GM19035 (cell line): ENCODE data around the gene DNAJC22.

Source experiments
- ATAC-seq: cut with Tn5 transposase; IDR thresholded peaks from one replicate; pipeline ENCODE4 v1.9.1; 2021; ENCODE audit not compliant: unreplicated experiment

DNAJC22 gene

DNA sequence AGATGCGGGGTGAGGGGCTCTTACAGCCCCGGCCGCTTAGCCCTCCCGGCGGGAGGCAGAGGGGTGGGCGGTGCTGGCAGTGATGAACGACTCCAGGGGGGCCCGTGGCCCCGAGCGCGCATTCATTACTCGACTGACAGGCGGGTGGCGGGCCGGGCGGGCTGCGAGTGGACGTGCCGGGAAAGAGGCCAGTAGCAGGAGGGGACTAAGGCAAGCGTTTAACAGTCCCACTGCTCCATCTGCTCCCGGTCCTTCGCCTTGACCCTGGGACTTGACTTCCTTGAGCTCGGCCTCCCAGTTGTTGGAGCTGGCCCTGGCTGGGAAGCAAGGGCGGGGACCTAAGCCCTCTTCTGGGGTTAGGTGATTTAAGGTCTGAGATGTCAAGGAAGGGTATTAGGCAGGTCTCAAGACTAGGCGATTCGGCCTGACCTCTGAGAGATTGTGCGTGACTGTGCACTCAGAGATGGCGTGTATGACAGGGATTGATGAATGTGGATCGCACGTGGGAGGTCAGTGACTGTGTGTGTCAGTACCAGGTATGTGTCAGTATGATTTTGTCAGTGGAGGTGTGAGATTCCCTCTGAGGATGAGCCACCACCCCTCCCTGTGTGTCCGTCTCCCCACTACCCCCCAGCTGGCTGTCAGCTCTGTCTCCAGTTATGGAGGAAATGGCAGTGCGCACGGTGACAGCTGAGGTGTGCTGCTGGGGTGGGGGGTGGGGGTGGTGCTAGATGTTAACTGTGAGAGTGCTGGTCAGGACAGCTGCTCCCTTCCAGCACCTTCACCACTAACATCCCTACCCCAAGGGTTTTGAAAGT, 3.6 kb upstream of the DNAJC22 start:
- ATAC-seq = no peak

DNA sequence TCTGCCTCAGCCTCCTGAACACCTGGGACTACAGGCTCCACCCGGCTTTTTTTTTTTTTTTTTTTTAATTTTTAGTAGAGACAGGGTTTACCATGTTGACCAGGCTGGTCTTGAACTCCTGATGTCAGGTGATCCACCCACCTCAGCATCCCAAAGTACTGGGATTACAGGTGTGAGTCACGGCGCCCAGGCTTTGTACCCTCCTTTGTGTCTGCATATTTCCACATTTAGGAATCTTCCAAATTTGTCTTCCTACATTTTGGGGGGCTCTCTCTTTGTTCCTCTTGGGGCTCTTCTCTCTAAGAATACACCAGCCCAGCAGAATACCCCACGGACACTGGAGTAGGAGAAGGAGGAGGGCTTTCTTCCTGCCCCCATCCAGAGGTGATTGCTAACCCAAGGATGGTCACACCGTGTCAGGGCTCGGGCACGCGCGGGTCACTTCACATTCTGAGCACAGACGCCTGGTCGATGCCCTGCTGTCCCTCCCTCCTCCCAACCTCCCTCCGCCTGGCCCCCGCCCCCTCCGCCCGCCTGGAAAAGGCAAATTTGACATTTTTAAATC, 2.1 kb upstream of the DNAJC22 start:
- no peak for ATAC-seq

DNA sequence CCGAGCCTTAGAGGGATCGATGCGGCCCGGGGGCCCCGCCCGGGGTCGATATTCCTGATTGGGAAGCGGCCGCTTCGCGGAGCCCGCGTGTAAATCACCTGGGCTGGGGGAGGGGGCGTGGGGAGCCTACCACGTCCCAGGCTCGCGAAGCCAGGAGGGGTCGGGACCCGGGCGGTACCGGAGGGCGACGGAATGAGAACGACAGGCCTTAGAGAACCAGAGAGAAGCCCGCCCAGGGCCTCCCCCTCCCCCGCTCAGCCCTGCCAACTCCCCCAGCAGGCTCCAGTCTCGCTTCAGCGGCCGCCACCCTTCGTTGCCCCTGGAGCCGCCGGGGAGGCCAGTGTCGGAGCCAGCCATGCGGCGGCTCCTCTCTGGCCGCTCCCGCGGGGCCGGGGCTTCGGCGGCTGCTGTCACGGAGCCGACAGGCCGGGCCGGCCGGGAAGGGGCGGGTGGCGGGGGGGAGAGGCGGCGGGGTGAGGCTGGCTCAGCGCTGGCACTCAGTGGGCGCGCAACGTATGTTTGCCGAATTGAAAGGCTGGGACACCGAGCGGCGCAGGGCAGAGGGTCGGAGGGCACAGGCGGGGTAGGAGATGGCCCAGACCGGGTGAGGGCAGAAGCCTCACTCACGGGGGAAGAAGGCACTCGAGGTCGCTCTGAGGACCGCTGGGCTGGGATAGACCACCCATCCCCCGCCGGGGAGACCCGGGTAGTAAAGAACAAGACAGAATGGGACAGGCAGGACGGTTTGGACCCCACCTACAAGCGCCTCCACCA, 1.4 kb upstream of the DNAJC22 start:
- ATAC-seq = no peak

DNA sequence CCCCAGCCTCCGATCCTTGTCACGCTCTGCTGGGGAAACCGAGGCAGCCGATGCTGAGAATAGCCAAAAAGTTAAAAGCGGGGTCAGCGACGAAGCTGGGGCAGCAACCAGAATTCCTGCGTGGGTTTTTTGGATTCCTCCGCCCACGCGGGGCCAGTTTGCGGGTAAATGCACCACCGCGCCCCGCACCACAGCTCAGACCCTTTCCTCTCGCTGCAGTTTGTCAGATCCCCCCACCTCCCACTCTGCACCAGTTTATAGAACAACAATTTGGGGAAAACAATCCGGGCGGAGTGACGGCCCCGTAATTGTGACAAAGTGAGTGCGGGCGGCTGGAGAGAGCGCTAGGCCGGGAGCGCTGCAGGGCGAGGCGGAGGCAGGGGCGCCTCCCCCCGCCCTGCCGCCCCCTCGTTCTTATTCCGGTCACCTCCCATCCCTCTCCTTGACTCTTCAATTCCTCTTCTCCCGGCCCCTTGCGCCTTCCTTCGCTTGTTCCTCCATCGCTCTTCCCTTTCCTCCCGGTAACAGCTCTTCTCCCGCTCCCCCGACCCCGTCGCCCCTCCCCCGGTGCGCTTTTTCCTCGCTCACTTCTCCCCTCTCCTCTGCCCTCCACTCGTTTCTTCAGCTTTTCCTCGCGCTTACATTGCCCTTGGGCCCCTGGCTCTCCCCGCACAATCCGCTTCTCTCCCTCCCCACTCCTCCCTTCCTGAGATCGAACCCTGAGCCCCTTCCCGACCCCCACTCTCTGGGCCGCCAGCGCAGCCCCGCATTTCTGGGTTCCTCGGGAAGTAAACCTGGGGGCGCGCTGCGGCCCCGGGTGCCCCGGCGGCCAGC, 646 bp upstream of the DNAJC22 start:
- no peak for ATAC-seq

DNA sequence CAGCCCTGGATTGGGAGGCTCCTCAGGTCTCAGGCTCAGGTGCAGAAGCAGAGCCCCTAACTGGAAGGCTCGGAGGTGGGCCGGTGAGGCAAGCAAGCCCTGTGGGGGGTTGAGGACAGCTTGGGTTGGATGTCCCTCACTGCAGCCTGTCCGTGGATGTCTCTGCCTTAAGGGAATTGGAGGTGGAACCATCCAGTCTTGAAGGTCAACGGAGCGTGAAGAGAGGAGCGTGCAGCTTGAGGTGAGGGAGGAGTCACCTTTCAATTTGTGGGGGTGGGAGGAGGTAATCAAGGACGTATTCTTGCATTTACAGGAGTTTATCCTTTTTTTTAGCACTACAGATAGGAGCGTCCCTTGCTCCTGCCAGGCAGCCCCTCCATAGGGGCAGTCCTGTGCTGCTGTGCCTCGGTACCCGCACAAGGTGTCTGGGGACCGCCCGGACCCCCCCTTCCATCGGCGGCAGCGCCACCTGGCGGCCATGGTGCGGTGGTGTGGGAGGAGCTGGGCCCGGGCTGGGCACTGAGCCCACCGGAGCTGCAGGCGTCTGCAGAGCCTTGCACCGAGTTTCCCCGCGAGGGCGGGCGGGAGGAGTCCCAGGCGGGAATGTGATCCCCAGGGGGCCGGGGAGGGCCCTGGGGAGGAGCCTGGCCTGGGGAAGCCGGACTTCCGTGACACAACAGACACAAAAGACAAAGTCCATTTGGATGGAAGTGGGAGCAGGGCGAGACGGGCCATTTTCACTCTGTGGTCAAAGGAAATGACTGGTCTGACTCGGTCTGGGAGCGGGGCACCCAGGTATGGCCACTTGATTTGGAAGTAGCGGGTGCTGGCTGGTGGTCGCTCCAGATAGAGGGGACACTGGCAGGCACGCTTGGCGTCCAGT, 864 bp downstream of the DNAJC22 start:
- no peak for ATAC-seq

DNA sequence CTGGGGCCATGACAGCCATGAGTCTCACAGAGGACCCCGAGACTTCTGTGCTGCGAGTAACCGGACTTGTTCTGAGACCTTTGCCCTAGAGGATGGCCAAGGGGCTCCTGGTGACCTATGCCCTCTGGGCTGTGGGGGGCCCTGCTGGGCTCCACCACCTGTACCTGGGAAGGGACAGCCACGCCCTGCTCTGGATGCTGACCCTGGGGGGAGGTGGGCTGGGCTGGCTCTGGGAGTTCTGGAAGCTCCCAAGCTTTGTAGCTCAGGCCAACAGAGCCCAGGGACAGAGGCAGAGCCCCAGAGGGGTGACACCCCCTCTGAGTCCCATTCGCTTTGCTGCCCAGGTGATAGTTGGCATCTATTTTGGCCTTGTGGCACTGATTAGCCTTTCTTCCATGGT, 2.1 kb downstream of the DNAJC22 start:
- no peak for ATAC-seq

DNA sequence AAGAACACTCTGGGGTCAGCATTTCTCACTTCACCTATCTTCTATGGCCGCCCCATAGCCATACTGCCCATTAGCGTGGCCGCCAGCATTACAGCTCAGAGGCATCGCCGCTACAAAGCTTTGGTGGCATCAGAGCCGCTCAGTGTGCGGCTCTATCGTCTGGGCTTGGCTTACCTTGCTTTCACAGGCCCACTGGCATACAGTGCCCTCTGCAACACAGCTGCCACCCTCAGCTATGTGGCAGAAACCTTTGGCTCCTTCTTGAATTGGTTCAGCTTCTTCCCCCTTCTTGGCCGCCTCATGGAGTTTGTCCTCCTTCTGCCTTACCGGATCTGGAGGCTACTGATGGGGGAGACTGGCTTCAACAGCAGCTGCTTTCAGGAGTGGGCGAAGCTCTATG, 2.6 kb downstream of the DNAJC22 start:
- no peak for ATAC-seq

DNA sequence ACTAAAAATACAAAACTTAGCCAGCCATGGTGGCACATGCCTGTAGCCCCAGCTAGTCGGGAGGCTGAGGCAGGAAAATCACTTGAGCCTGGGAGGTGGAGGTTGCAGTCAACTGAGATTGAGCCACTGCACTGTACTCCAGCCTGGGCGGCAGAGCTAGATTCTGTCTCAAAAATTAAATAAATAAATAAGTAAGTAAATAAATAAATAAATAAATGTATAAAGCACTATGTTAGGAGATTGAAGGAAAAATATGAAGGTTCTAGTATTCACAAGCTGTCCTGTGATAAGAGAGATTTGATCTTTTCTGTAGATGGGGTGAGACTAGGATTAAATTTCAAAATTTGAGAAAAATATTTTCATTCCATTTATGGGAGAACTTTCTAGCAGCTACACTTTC, 5.7 kb downstream of the DNAJC22 start:
- no peak for ATAC-seq

DNA sequence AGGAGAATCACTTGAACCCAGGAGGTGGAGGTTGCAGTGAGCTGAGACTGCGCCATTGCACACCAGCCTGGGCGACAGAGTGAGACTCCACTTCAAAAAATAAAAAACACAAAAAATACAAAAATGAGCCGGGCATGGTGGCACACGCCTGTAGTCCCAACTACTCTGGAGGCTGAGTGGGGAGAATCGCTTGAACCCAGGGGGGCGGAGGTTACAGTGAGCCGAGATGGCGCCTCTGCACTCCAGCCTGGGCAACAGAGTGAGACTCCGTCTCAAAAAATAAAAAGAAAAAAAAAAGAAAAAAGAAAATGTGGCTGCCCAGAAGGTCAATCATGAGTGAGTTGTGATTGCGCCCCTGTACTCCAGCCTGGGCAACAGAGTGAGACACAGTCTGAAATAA, 9.2 kb downstream of the DNAJC22 start:
- no peak for ATAC-seq

DNA sequence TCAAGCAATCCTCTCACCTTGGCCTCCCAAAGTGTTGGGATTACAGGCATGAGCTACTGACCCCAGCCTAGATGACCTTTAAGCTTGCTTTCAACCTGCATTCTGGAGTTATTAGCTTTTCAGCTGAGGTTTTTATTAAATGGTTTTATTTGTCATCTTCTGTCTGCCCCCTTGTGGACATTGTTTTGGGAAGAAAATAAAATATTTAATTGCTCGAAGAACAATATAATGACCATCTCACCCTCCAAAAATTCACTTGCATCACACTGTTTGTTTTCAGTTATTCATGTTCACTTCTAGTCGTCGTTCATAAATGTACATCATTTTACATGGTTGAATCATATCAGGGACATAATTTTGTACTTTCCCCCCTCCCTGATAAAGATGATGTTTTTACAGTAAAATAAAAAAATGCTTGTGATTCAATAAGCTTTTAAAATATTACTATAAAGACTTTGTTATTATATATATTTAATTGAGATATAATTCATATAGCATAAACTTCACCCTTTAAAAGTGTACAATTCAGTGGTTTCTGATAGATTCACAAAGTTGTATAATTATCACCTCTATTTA, 10.5 kb downstream of the DNAJC22 start:
- no peak for ATAC-seq

DNA sequence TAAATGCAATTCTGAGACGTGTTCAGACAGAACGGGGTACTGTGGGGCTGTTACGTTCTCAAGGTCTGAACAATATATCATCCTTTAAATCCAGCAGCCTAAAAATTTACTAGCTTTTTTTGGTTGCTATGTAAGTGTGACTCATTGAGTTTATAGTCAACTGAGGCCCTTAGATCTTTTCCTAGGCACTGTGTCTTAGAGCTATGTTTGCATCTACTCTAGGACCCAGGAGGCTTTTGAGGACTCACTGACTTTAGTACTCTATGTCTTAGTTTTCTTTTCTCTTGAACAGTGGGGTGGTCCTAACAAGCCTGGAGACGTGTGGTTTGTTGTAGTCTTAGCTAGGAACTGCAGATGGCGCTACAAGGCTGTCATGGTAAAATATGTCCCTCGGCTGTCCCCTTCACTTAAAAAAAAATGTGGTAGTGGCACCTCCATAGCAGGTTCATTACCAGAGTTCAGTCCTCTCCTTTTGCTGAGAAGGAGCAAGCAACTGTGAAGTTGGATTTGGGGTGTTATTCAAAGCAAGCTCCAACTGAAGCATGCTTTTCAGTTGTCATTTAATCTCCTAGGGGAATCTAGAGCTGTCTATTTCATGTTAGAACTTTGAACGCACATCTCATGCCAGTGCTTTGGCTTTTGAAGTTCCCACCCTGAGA, 11.9 kb downstream of the DNAJC22 start:
- no peak for ATAC-seq

DNA sequence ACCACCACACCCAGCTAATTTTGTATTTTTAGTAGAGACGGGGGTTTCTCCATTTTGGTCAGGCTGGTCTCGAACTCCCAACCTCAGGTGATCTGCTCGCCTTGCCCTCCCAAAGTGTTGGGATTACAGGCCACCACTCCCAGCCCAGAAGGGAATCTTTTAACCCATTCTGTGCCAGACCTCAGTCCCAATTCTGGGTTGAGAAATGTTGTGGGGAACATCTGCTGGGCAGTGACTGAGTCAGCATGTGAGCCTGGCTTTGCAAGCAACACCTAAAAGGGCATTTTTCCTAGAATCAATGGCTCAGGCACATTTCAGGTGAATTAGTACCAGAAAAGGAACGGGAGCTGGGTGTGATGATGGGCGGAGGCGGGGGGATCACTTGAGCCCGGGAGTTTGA, 13.0 kb downstream of the DNAJC22 start:
- no peak for ATAC-seq

DNA sequence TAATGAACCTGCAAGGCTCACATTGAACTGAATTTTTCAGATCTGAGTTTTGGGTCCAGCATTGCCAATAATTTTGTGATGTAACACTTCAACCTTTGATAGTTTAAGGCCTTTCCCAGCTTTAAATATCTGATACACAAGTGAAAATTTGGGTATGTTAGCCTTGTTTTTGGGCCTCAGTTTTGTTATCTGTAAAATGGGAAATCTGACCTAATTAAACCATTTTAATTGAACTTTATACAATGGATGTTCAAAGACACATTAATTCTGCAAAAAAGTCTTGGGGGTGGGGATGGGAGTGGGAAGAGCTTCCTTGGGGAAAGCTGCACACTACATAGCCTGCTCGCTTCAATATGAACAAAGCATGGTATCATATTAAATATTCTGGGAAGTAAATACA, 15.4 kb downstream of the DNAJC22 start:
- ATAC-seq = no peak

DNA sequence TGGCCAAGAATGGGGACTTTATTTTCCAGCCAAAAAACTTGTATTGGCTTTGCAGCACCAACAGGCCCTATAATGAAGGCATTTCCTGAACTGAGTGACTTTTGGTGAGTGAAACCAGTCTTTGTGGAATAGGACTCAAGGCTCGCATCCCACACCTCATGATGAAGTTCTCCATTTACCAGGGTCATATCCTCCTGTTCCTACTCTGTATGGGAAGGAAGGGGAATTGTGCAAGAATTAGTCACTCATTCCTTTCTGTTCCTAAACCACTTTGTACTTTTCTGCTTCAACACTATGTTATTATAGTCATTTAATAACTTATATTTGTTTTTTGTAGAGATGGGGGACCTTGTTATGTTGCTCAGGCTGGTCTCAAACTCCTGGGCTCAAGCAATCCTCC, 18.3 kb downstream of the DNAJC22 start:
- no peak for ATAC-seq

DNA sequence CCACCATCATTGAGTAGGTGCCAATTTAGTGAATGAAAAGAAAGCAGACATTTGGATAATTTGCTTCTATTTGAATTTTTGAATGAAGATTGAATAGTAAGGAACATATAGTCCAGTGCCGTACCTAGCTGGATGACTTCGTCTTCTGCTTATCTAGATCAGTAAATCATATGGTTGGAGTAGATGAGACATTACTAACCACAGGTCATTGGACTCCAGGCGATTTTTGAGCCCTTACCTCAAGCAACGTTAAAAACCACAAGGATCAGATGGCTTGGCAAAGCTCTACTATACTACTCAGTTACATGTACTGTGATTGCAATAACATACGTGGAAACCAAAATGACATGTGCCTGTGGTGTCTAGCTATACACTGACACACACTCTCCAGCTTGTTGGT, 18.9 kb downstream of the DNAJC22 start:
- no peak for ATAC-seq

DNA sequence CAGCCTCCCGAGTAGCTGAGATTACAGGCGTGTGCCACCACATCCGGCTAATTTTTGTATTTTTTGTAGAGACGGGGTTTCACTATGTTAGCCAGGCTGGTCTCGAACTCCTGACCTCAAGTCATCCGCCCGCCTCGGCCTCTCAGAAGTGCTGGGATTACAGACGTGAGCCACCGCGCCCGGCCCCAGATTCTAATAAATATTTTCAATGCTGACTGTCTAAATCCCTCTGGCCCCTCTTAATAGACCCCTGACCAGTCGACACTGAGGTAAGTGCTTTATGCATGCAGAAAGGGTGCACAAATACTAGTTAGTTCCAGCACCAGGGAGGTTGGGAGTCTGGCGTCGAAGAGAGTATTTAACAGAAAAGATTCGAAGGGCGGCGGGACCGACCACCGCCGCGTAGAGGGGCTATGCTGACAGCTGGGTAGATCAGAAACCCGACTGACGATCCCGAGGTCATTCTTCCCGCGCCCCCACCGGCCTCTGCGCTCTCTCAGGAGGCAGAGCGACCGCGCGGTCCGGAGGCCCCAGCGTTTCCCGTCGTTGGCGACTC, 19.5 kb downstream of the DNAJC22 start:
- ATAC-seq = peak; percentile 7

DNA sequence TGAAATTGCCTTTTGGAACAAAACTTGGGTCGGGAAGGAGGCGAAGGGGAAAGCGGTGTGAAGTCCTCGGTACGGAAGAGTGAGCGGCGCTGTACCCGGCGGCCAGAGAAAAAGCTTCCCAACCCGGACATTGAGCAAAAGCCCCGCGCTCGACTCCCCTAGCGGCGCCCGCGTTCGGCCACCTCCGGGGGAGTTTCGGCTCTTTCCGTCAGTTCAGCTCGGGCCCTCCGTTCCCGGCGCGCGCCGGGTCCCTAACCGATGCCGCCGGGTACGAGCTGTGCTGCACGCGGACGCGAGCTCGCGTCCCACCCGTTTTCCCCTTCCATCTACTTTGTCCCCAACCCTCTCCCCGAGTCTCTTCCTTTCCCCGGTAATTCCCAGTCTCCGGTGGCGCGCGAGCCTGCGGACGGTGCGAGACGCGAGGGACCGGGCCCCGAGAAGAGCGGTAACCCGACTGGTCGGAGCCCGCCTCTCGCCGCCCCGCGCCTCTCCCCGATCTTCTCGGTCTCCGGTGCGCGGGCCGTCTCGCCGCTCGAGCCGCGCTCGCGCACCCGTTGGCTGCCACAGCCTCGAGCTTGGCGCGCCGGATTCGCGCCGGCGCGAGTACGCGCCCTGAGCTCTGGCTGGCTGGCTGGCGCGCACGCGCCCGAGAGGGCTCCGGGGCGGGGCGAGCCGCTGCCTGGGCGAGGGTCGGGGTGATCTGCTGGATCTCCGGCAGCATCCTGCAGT, 20.1 kb downstream of the DNAJC22 start:
- peak; percentile 68 for ATAC-seq
